Activated CD4-positive, alpha-beta T cell treated with anti-CD3 and anti-CD28 coated beads for 24 hours (primary cell): ENCODE measurements around the gene SHE.
"Not testable (repeated sequence)": the region's sequence is repeated elsewhere in the genome, so short reads cannot be mapped to it uniquely, and the experiment has no call there.

Experiments
- DNase-seq, 2 donors: peaks; one replicate each; pipeline ENCODE4 v3.0.0-alpha.2; 2020; ENCODE audit warnings: low read depth in 2 of 2

The SHE gene

DNA sequence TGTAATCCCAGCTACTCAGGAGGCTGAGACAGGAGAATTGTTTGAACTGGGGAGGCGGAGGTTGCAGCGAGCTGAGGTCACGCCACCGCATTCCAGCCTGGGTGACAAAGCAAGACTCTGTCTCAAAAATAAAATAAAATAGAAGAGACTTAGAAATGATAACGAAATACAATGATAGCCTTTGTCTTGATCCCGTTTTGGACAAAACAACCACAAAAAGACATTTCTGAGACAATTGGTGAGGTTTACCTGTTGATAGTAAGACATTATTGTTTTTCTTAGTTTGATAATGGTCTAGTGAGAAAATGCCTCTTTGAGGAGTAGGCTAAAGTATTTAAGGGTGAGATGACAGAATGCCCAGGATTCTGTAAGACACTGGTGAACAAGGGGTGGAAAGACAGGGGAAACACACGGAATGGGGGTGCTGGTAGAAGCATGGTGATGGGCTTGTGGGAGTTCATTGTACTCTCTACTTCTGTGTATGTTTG, 11.9 kb upstream of the SHE start:
- DNase-seq, result no peak

DNA sequence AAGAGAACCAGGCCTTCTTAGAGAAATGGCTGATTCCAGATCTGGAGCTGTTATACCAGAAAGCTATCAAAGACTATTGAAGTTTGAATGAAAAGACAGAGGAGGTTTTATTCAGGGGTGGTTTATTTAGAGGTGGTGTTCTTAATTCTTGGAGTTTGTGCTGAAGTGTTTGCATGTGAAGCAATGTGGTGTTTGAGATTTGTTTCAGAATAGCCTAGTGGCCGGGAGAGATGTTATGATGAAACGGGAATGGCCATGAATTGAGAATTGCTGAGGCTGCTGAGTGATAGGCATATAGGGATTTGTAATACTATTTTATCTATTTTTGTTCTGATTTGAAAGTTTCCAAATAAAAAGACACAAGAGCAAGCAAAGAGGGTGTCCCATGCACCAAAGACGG, 10.5 kb upstream of the SHE start:
- DNase-seq, result no peak

DNA sequence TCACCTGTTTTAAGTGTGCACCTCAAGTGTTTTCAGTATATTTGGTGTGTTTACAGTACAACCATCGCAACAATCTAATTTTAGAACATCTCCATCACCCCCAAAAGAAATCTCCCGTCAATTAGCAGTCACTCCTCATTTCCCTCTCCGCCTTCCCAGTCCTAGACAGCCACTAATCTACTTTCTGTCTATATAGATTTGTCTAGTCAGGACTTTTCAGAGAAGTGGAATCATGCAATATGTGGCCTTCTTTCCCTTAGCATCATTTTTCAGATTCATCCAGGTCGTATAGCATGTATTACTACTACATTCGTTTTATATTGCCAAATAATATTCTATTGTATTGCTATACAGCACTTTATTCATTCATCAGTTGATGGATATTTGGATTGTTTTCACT, 1.7 kb upstream of the SHE start:
- DNase-seq, result no peak

DNA sequence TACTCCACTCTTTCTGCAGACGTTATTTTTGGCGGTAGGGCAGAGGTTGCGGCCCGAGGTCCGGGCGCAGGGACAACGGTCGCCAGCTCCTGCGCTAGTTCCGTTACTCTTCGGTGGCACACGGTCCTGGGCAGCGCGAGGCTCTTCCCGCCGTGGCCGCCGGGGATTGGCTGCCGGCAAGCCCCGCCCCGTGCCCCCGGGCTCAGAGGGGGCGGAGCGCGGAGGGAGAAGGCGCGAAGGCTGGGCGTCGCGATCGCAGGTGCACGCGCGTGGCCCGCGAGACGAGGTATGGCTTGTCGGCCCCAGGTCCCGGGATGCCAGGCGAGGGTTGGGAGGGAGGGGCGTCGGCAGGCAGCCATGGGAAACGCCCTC, 518 bp upstream of the SHE start:
- no peak for DNase-seq

DNA sequence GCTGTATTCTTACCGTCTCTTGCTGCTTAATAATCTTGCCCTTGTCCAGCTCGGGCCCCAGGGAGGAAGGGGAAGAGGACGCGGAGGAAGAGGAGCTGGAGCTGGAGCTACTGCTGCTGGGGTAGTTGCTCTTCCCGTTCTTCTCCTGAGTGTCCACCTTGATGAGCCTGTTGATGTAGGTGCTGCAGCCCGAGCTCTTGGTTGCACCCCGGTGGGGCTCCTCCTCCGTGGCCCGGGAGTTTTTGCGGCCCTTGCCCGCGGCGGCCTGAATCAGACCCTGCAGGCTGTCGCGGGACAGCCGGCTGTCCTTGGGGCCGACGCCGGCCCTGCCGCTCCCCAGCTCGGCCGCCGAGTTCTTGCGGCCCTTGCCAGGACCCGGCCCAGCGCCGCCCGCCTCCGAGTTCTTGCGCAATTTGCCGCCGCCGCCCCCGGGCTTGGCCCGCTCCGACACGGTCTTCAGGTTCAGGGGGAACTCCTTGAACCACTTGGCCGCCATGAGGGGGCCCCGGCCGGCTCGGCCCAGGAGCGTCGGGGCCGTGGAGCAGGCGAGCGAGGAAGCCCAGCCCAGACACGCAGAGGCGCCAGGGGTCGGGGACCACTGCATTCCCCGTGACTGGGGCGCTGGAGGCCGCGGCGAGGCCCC, 668 bp downstream of the SHE start:
- no peak for DNase-seq

DNA sequence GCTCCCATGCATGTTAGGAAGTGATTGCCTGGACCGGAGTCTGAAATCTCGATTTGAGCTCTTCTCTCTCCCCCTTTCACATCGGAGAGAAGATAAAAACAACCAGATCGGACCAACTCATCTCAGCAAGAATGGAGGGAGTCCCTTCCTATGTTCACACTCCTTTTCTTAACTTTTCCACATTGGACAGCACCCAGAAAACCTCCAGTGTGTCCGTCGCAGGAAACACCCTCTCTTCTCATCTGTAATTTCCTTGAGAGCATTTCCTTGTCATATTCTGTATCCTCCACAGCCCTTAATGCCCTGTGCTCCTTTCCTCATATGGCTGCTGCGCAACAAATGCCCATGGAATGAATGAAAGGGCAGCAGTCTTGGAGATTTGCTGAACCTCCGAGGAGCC, 1.7 kb downstream of the SHE start:
- no peak for DNase-seq

DNA sequence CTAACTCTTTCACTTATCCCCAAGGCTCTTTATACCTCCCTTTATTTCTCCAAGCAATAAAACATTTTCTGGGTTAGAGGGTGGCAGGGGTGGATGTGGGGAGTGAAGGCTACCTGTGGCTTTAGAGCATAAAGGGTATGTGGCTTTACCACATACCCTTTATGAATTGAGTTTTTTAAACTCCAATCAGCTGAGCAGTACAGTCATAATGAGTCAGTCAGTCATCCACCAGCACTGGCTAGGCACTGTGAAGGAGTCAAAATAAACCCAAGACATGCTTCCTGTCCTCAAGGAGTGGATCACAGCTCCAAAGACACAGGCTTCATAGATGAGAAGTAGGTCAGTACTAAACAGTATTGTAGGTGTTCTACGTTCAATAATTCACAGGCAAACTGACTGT, 2.8 kb downstream of the SHE start:
- no peak for DNase-seq

DNA sequence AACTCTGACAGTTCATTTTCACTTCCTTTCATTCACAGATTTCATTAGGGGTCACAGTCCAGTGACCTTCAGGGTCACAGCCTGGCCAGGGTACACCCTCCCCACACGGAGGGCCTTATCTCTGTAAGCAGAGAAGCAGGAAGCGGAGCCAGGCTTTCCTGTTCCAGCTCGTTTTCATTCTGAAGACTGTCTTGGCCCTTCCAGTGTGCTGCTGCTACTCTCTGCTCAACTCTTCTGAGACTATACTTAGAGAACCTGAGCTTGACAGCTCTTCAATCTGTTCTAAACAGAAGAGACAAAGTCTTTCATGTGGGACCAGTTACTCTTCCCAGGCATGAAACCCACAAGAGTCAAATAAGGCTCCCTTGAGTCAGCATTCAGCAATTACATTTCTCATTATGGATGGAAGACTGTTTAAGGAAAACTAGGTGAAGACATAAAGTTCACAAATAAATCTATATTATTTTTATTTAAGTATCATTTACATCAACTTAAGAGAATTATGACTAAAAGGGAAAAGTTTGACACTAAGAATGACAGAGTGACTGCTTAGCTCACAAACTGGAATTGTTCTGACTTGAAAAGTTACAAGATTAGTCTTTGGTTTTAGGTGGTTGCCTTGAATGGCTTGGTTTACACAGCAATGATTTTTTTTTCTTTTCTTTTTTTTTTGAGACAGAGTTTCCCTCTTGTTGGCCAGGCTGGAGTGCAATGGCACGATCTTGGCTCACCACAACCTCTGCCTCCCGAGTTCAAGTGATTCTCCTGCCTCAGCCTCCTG, 5.0 kb downstream of the SHE start:
- DNase-seq, result no peak

DNA sequence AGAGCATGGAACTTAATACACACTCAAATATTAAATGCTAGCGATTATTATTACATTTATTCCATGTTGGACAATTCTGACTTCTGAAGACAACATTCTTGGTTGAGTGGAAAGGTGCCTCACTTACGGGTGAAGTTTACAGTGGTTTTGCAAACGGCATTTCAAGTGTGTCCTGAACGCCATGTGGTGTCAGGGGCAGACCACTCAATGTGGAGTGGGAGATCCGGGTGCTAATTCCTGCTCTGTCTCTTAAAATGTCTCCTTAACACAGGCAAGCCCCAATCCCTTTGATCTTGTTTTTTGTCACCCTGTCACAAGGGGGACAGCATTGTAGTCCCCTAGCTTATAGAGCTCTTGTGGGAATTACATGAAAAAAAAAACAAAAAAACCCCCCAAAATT, 5.8 kb downstream of the SHE start:
- no peak for DNase-seq

DNA sequence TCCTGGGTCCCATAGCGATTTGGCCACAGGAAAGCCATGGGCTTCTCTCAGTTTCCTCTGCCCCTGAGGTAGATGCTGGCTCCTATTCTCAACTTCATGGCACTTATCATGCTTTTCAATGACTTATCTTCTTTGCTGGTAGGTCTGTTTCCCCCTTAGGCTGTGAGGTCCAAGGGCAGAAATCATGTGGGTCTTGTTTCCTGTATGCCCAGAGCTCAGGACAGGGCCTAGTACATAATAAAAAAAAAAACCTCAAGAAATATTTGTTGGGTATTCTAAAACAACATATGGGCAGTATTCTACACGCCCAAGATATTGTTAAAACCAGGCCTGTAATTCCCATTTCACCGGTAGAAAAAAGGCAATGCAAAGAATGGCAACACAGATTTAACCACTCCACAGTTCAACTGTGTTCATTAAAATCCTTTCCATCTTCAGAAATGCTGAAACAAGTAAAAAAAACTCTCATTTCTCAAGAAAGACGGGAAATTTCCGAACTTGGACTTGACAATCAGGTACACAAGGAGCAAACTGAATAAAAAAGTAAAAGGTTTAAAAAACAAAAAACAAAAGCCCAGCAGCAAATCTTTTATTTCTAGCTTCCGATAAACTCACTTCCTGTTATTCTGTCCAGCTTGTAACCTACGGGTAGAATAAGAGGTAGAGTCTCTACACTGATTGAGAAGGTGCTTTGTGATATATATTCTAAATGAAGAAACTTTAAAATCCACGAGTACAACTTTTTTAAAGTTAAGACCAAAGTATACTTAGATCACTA, 6.5 kb downstream of the SHE start:
- DNase-seq, result no peak

DNA sequence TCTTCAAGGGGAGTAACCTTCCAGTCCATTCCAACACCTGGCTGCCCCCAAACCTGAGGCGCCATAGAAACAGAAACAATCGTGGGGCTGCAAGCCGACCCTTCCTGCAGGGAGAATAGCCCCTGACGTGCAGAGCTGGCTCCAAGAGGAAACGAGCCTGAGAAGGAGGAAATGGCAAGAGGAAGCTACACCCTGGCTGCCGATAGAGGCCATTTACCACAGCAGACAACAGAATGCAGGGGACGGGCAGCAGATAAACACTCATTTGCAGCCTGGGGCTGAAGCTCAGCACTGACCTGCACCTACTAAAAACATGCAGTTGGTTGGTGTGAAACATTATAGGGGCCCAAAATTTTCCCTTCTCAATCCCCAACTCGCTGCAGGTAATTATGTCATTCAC, 8.9 kb downstream of the SHE start:
- DNase-seq, result no peak

DNA sequence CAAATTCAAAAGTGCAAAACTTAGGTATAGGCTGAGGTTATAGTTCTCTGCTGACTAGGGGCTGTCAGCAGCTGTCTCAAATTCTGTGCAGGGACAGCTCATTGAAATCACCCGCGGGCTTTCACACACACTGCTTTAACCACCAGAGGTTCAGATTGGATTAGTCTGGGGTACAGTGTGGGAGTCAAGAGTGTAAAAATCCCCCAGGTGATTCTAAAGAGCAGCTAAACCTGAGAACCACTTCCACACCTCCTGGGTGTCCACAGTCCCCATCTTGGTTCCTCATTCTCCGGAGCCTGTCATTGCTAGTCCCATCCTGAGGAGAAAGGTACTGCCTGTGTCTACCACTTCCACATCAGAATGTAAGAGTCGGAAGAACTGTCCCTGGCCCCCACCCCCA, 10.1 kb downstream of the SHE start:
- no peak for DNase-seq

DNA sequence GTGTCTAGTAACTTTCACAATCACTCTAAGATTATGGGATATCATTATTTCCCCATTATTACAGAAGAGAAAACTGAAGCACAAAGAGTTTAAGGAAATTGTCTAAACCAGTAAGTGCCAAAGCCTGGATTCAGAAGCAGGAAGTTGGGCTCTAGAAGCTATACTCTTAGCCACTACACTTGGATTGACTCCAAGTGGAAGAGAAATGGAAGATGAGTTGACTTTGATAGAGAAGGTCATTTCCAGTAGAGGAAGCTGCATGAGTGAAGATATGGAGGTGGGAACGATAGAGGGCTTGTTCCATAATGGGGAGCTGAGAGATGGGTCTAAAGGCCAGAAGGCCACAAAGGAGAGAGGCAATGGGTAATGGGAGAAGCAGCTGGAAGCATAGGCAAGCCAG, 11.9 kb downstream of the SHE start:
- DNase-seq, result no peak

DNA sequence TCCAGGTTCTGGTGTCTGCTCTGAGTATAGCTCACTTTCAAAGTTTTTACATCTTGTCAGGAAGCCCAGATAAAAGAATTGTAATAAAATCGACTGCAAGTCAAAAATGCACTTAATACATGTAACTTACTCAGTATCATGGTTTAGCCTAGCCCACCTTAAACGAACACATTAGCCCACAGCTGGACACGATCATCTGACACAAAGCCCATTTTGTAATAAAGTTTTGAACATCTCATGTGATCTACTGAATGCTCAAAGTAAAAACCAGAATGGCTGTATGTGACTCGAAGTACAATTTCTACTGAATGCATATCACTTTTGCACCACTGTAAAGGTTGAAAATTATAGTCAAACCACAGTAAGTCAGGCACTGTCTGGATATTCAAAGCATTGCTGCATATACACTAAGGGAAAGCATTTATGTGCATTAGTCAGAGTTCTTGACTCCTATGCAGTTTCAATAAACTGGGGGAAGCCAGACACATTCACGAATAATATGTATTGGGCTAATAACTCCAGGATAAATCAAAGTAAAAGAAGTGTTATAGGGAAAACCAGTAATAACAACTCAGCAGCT, 12.4 kb downstream of the SHE start:
- no peak for DNase-seq

DNA sequence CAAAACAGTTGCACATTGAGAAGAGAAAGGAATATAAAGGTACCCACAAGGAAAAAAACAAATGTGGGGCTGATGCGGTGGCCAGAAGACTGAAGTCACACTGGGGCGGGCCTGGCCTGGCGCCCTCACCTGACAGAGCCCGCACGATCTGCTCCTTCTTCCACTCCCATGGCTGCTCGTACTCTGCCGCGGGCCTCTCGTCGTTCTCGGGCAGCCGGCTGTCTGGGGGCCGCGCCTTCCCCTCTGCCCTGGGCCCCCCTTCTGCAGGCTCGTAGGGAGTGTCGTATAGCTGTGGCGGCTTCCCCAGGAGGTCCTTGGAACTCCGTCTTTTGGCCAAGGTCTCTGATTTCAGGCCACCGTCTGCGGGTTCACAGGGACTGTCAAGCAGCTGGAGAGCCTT, 13.3 kb downstream of the SHE start:
- DNase-seq, result no peak

DNA sequence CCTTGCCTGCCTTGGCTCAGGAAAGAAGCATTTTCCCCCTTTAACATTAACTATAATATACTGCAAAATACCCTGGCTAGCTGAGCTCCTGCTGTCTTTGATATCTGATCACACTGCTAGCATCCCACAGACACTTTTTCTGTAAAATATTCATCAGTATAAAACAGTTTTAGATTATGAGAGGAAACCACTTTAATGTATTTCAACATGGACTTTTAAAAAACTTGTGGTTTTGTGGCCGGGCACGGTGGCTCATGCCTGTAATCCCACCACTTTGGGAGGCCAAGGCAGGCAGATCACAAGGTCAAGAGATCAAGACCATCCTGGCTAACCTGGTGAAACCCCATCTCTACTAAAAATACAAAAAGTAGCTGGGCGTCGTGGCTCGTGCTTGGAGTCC, 15.5 kb downstream of the SHE start:
- DNase-seq, result not testable (repeated sequence)

DNA sequence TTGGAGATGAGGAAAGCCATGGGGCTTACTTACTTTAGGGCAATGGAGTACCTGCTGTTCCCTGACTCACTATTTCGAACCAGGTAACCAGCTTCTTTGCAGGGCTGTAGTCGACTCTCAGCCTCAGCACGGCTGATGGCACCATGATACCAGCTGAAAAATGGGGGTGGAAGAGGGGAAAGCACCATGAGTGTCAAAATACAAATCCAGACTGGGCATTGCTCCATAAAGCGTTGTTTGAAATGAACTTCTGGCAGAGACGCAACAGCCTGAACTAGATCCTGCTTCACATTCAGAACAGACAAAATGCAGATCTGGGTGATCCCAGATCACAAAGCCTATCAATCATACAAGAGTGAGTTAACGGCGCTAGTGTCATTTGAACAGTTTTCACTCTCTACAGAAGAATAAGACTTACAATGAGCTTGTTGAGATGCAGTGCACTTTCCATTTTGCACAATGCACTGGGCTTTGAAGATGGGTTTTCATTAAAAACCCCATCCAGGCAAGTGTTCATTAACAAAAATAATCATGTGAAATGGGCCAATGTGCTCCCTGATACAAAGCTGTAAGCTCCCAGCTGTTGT, 16.2 kb downstream of the SHE start:
- no peak for DNase-seq

DNA sequence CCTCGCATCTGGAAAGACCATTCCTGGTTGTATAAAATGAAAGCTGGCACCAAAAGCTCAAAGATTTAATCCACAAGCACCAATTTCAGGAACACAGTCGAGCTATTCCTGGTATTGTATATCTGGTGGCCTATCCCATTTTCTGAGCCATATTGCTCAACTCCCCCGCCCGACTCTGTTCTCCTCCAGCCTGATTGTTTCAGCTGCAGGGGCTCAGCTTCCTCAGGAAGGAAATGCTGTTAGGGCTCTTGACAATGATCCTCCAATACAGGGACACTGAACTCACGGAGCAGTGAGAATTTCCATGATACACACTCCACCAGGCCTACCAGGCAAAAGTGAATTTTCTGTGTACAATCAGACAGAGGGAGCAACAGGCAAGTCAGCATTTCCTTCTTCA, 17.1 kb downstream of the SHE start:
- DNase-seq, result no peak

DNA sequence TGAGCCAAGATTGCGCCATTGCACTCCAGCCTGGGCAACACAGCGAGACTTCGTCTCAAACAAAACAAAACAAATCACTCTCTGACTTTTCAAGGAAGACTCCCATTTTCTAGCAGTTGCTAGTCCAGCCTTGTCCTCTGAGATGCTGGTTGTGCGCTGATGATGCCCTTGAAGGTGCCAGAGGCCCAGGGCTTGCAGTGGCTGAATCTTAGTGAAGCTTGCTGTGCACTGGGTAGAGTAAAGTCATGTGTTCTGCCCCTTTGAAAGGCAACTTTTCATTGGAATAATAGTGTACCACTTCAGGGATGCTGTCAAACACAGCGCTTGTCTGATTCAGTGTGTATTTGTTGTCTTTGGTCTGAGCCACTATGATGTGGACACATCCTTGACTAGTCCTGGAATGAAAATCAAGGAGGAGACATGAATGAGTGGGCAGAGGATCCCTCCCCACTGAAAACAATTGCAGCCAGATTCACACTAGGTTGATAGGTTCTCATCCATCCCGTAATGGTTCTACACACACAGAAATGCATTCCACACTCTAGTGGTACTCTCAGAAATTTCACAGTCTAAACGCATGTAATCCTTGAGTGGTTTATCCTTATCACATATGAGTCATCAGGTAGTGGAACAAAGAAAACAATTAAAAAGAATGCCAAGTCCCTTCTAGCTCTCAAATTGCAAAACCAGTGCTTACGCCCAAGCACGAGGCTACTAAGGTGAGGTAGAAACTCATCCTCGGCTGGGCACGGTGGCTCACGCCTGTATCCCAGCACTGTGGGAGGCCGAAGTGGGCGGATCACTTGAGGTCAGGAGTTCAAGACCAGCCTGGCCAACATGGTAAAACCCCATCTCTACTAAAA, 18.0 kb downstream of the SHE start:
- DNase-seq, result no peak

DNA sequence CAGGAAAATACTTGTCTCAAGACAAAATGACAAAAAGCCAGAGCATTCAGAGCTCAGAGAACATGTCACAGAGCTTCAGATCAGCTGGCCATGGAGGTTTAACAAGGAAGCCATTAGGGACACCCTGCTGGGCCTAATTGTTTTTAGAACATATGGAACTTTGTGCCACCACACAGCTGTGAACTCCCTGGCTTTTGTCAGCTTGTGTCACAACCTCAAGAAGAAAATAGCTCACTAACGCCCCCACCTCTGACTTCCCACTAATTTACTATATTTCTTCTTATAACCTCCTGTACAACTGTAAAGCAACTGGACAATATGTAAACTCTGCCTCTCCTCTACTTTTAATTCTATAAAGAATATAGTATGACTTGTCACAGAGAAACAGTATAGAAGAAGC, 21.2 kb downstream of the SHE start:
- DNase-seq, result no peak

DNA sequence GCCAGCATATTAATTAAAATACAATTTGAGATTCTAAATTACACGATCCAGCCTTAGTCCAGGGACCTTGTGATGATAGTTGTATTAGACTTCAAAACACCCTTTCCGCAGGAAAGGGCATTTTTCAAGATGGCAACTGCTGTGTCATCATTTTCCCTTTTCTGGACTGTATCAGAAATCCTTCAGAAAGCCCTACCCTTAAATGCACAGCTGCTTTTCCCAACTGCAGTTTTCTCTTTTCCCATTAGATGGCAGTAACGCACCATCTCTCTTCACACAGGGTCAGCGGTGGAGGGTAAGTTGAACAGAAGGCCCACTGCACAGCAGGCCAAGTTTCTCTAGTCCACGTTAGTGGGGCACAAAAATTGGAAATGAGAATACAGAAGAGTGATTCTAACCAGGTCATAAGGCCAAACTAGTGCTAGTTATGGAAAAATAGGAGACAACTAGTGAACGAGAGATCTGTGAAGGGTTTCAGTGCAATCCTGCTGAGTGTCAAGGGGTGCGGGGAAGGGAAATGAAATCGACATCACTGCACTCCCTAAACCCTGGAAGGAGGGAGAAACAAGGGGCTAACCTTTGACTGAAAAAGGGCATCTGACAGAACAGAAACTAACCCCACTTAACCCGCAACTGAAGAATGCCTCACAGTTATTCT, 22.3 kb downstream of the SHE start:
- DNase-seq, result peak in 1 of 2 donors; percentile 62
